Left forelimb (tissue), 1 donor: ENCODE data around the gene IQCK.

Experiments used
- DNase-seq: peaks from one replicate; pipeline ENCODE4 v3.0.0-alpha.2; 2018; ENCODE audit warnings: low spot score

The IQCK gene

GRCh38 chr16:19717314-19717713 is 757 bp upstream of the IQCK start:
- DNase-seq: no peak

DNA sequence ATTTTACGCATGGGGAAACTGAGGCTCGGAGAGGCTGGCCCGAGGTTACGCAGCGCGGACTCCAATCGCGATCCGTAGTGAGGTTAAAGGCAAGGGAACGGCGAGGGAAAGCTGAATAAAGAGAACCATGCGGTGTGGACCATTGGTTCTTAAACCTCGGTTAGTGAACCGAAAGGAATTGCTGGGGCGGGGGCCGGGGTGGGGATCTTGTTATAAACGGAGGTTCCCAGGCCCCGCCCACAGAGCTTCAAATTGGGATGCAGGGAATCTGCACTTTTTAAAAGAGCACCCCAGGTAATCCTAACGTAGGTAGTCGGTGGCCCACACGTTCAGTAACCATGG is 524 bp downstream of the IQCK start:
- no peak for DNase-seq

GRCh38 chr16:19722269-19722952 is 4.3 kb downstream of the IQCK start:
- no peak for DNase-seq

- no peak for DNase-seq
Observed at GRCh38 chr16:19722981-19723380, 4.9 kb downstream of the IQCK start.

DNA sequence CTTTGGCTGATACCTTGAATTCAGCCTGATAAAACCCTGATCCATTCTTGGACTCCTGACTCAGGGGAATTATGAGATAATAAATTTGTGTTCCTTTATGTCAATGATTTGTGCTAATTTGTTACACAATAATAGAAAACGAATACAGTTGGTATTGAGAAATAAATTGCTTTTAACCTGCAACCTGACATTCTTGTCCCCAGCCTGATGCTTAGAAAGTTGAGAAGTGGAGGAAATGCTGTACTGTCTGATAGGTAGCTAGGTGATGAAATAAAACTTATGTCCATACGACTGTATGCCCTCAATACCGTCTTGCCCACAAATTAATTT is 10.5 kb downstream of the IQCK start:
- DNase-seq: no peak

GRCh38 chr16:19733551-19733950 is 15.5 kb downstream of the IQCK start:
- no peak for DNase-seq

- no peak for DNase-seq
Observed at GRCh38 chr16:19735074-19735867, 17.2 kb downstream of the IQCK start.

GRCh38 chr16:19737306-19738038 is 19.4 kb downstream of the IQCK start:
- no peak for DNase-seq

DNA sequence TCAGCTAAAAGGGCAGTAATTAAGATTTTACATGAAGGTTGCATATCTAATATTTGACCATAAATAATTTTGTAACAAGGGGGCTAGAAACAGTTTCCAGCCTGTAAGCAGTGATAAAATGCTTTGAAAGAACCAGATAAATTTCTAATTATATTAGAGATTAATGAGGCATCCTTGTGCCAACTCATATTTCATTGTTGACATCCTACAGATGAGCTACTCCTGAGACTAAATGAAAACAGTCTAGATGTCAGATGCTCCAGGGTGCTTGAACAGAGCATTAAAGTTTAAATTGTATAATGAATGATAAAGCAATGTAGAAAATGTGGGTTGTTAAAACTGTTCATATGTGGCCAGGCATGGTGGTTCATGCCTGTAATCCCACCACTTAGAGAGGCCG is 23.3 kb downstream of the IQCK start:
- DNase-seq: no peak

- no peak for DNase-seq
Observed at GRCh38 chr16:19743816-19744159, 25.7 kb downstream of the IQCK start.

DNA sequence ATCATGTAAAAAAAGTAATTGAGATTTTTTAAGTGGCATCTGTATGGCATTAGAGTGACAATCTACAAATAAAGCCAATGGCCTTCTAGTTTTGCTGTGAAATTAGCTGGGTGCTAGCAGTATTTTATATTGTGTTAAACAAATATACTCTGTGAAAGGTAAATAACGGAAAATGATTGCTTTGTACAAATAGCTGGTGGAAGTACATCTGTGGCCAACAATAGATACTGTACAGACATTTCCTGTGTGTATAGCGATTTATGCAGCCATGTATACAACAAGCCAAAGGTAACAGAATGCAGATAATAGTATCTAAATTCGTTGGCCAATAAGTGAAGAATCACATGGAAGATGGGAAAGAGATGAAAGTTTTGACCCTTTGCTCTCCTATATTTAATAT is 26.6 kb downstream of the IQCK start:
- DNase-seq: no peak

- DNase-seq: no peak
Observed at GRCh38 chr16:19745286-19746010, 27.4 kb downstream of the IQCK start.

- DNase-seq: no peak
Observed at GRCh38 chr16:19746561-19746960, 28.5 kb downstream of the IQCK start.

DNA sequence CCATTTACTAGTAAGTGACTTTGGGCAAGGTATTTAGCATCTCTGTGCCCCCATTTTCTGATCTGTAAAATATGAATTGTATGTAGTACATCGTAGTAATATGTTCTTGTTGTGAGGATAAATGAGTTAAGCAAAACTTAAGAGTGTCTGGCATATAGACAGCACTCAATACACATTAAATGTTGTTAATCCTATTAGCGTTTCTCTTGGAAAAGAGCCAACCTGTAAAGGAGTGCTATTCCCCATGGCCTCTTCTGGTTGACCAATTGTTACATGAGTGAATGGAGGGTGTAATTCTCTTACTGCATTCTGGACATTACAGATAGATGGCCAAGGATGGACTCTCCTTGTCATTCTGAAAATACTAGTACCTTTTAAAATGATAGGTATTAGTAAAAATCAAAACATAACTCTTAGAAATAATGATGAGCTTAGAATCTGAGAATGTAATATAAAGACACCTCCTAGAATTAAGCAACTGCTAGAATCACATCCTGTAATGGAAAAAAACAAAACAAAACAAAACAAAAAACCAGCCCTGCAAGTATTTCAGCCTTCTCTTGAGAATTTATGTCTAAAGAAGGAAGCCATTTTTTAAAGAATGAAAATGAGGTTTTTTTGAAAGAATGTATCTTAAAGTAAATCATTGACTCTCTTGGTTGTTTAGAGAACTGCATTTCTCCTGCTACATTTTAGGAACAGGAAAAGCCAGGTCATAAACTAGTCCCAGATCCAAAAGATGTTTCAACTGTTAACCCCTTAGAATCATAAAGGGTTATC is 30.5 kb downstream of the IQCK start:
- DNase-seq: no peak

GRCh38 chr16:19749571-19750080 is 31.6 kb downstream of the IQCK start:
- DNase-seq: no peak

DNA sequence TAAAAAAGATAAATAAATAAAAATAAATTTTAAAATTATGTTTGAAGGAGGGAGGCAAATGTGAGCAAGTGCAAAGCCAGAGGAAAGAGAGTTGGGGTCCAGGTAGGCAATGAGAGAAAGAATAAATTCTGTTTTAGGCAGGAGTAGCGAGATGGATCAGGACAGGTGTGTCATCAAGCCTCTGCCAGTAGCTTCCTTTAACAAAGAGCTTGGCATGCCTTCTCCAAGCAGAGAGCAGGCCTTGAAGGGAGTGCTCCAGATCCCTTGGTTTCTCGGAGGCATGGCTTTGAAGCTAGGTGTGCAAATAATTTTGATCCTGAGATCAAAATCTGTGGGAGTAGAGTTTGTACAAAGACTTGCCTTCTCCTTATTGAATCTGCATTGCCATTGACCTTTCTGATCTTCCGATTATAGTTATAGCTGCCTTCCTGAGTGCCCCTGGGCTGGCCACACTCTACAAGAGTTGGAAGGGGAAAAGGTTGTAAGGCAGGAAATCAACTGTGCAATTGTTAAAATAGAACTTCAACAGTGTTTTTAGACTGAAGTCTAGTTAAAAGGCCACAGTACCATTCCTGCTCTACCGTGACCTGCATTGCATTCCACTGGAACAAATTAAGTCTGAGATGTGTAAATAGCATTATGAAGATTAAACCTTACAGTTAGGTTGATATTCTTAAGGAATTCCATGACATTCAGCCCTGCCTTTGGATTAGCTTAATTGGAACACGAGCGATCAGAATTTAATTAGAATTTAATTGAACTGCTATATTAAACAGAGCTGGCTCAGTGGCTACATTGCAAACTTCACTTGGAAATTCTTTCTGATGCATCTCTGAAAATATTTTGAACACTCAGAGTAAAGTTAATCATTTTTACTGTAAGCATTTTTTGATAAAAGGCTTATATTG is 33.7 kb downstream of the IQCK start:
- no peak for DNase-seq

- DNase-seq: no peak
Observed at GRCh38 chr16:19753815-19754643, 36.0 kb downstream of the IQCK start.

DNA sequence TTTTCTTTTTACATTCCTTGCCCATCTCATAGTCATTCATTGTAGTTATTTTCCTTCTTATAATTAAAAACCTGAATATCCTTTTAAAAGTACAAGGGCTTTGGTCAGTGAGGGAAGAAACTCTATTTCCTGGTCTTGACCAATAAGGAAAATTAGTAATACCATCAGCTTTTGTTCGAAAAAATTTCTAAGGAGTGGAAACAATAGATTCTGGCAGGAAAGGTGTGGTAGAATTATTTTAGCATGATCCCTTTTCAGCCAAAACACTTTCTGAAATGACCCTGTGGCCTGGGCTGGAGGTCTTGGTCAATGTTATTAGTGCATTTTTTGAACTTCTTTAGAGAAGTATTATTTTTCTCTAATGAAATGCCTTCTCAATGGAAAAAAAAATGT is 36.6 kb downstream of the IQCK start:
- DNase-seq: no peak

GRCh38 chr16:19755268-19755667 is 37.2 kb downstream of the IQCK start:
- DNase-seq: no peak

DNA sequence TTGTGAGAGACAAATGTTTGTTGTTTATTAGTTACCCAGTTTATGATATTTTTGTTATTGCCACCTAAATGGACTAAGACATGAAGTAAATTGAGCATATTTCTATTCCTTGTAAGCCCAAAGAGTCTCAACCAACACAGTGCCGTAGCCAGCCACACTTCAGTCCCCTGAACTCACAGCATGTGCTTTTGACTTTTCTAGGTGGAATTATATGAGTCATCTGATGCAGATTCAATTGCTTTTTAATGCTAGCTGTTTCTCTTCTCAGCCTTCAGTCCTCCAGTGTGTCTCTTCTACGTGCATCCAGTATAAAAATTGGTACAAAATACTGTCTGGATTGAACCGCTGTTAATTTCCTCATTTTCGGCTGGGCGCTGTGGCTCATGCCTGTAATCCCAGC is 39.0 kb downstream of the IQCK start:
- DNase-seq: no peak
